HepG2 (cell line): ENCODE results near the gene ZDHHC21. TPM values are rescaled to one million over a fixed set of nuclear protein-coding genes. Genes with fewer than 3 reads are reported as not detected.

ENCODE experiments used
- ATF3 ChIP-seq: sonication (generic); formaldehyde crosslinking; IDR thresholded peaks from 2 replicates; pipeline ENCODE4 v1.4.0; 2020; ENCODE audit warnings: missing genetic modification reagents
- CAMTA2 ChIP-seq: sonication (generic); formaldehyde crosslinking; IDR thresholded peaks from 2 replicates; pipeline ENCODE4 v1.4.0; 2020; ENCODE audit warnings: mild to moderate bottlenecking, missing genetic modification reagents, borderline replicate concordance
- CREM ChIP-seq, 2 experiments: sonication (generic) in 1 of 2; formaldehyde crosslinking in 1 of 2; IDR thresholded peaks; 2 replicates each; pipeline versions ENCODE4 v1.4.0 to v1.6.1; 2016 to 2020; ENCODE audit warnings: antibody characterized with exemption in 1 of 2, mild to moderate bottlenecking in 1 of 2, missing genetic modification reagents in 1 of 2
- DNMT3B ChIP-seq: conservative IDR thresholded peaks from 2 replicates; pipeline ENCODE4 v1.6.1; 2016; ENCODE audit warnings: missing biosample characterization, control low read depth
- ERF ChIP-seq: IDR thresholded peaks from 2 replicates; pipeline ENCODE4 v1.6.1; 2018; ENCODE audit warnings: missing biosample characterization, missing genetic modification reagents
- GMEB2 ChIP-seq: IDR thresholded peaks from 2 replicates; pipeline ENCODE4 v1.6.1; 2016; ENCODE audit warnings: missing biosample characterization, missing genetic modification reagents, low read depth
- HMG20A ChIP-seq: IDR thresholded peaks from 2 replicates; pipeline ENCODE4 v1.6.1; 2016; ENCODE audit warnings: borderline replicate concordance
- HMG20B ChIP-seq: conservative IDR thresholded peaks from 2 replicates; pipeline ENCODE4 v1.6.1; 2016; ENCODE audit warnings: missing genetic modification reagents, missing compliant biosample characterization
- HOXA5 ChIP-seq: sonication (generic); formaldehyde crosslinking; IDR thresholded peaks from 2 replicates; pipeline ENCODE4 v1.4.0; 2020; ENCODE audit warnings: missing genetic modification reagents
- MTF2 ChIP-seq: sonication (generic); formaldehyde crosslinking; IDR thresholded peaks from 2 replicates; pipeline ENCODE4 v1.5.0; 2020; ENCODE audit warnings: missing genetic modification reagents, borderline replicate concordance
- MYNN ChIP-seq: sonication (generic); formaldehyde crosslinking; IDR thresholded peaks from 2 replicates; pipeline ENCODE4 v1.4.0; 2020; ENCODE audit warnings: mild to moderate bottlenecking, low read depth, missing genetic modification reagents
- RXRA ChIP-seq: sonication (generic); formaldehyde crosslinking; IDR thresholded peaks from 2 replicates; pipeline ENCODE4 v1.5.1; 2020; ENCODE audit warnings: missing genetic modification reagents
- SMYD3 ChIP-seq: sonication (generic); formaldehyde crosslinking; IDR thresholded peaks from 2 replicates; pipeline ENCODE4 v1.8.1; 2023; ENCODE audit warnings: mild to moderate bottlenecking, missing genetic modification reagents
- TBX3 ChIP-seq: fragments of 450-650 bp; IDR thresholded peaks from 2 replicates; pipeline ENCODE4 v1.6.1; 2017; ENCODE audit warnings: antibody characterized with exemption, mild to moderate bottlenecking, inconsistent platforms, borderline replicate concordance
- TSC22D2 ChIP-seq: sonication (generic); formaldehyde crosslinking; IDR thresholded peaks from 2 replicates; pipeline ENCODE4 v1.5.1; 2020; ENCODE audit warnings: missing genetic modification reagents, mild to moderate bottlenecking, borderline replicate concordance
- ZFX ChIP-seq: sonication (generic); formaldehyde crosslinking; IDR thresholded peaks from 2 replicates; pipeline ENCODE4 v1.4.0; 2020; ENCODE audit warnings: mild to moderate bottlenecking, low read depth, missing genetic modification reagents, moderate library complexity
- ZKSCAN8 ChIP-seq: IDR thresholded peaks from 2 replicates; pipeline ENCODE4 v1.6.1; 2016; ENCODE audit warnings: borderline replicate concordance, missing genetic modification reagents, missing compliant biosample characterization
- ZMYM2 ChIP-seq: sonication (generic); formaldehyde crosslinking; IDR thresholded peaks from 2 replicates; pipeline ENCODE4 v1.8.0; 2022; ENCODE audit warnings: mild to moderate bottlenecking, missing genetic modification reagents
- ZNF451 ChIP-seq: sonication (generic); formaldehyde crosslinking; IDR thresholded peaks from 2 replicates; pipeline ENCODE4 v1.5.0; 2020; ENCODE audit warnings: mild to moderate bottlenecking, missing genetic modification reagents
- polyA plus RNA-seq, 8 experiments: library from polyadenylated mRNA; depleted of rRNA in 3 of 8; stranded (reverse) in 7 of 8; unstranded in 1 of 8; fragments of >200 nt; fragmentation: Illumina TruSeq in 4 of 8; extraction: Trizol in 4 of 8; gene quantifications; 2 replicates each; pipeline versions ENCODE4 v1.2.1 to v1.2.3, GENCODE V29; 2011 to 2016; ENCODE audit warnings: low read depth in 4 of 8, missing spikeins in 1 of 8, mixed read lengths in 1 of 8; ENCODE audit not compliant: insufficient read depth in 1 of 8
- total RNA-seq, 5 experiments: library from RNA; depleted of rRNA; stranded (reverse); fragments of >200 nt; fragmentation: Illumina TruSeq; extraction: Trizol; gene quantifications; 2 replicates each; pipeline ENCODE4 v1.2.3, GENCODE V29; 2016; ENCODE audit warnings: low read depth in 1 of 5
- TF ChIP-seq, protein P1 (sequence below): fragments of 450-650 bp; IDR thresholded peaks from 2 replicates; pipeline ENCODE4 v1.6.1; 2016
- TF ChIP-seq, protein P2 (sequence below): IDR thresholded peaks from 2 replicates; pipeline ENCODE4 v1.4.0; 2020; ENCODE audit warnings: mild to moderate bottlenecking, missing genetic modification reagents
- TF ChIP-seq, protein P3 (sequence below): sonication (generic); formaldehyde crosslinking; IDR thresholded peaks from 2 replicates; pipeline ENCODE4 v1.4.0; 2020; ENCODE audit warnings: missing genetic modification reagents, mild to moderate bottlenecking, borderline replicate concordance

ZDHHC21 gene
- total and polyA plus RNA-seq, 2 of the 13 experiments (the other 11 are each of a cell fraction or from before 2014, with no cell fraction given), result 2.4 to 3.7 TPM

- no peak for TF ChIP-seq HMG20A (CRISPR knock-in tag)
- peak; percentile 41; the same call in 1 of the 2 replicates for TF ChIP-seq RXRA (CRISPR knock-in tag)
- TF ChIP-seq MYNN (CRISPR knock-in tag), result no peak
- no peak for TF ChIP-seq ZMYM2 (CRISPR knock-in tag)
- no peak for TF ChIP-seq SMYD3 (CRISPR knock-in tag)
- peak; percentile 94 for TF ChIP-seq ZFX
- TF ChIP-seq, protein P1, sequence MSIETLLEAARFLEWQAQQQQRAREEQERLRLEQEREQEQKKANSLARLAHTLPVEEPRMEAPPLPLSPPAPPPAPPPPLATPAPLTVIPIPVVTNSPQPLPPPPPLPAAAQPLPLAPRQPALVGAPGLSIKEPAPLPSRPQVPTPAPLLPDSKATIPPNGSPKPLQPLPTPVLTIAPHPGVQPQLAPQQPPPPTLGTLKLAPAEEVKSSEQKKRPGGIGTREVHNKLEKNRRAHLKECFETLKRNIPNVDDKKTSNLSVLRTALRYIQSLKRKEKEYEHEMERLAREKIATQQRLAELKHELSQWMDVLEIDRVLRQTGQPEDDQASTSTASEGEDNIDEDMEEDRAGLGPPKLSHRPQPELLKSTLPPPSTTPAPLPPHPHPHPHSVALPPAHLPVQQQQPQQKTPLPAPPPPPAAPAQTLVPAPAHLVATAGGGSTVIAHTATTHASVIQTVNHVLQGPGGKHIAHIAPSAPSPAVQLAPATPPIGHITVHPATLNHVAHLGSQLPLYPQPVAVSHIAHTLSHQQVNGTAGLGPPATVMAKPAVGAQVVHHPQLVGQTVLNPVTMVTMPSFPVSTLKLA, result no peak
- no peak for TF ChIP-seq CREM (IDR thresholded peaks at IDR 0.05)
- TF ChIP-seq CREM (CRISPR knock-in tag; IDR thresholded peaks at IDR 0.05), result no peak
- no peak for TF ChIP-seq TBX3
- TF ChIP-seq, protein P2, sequence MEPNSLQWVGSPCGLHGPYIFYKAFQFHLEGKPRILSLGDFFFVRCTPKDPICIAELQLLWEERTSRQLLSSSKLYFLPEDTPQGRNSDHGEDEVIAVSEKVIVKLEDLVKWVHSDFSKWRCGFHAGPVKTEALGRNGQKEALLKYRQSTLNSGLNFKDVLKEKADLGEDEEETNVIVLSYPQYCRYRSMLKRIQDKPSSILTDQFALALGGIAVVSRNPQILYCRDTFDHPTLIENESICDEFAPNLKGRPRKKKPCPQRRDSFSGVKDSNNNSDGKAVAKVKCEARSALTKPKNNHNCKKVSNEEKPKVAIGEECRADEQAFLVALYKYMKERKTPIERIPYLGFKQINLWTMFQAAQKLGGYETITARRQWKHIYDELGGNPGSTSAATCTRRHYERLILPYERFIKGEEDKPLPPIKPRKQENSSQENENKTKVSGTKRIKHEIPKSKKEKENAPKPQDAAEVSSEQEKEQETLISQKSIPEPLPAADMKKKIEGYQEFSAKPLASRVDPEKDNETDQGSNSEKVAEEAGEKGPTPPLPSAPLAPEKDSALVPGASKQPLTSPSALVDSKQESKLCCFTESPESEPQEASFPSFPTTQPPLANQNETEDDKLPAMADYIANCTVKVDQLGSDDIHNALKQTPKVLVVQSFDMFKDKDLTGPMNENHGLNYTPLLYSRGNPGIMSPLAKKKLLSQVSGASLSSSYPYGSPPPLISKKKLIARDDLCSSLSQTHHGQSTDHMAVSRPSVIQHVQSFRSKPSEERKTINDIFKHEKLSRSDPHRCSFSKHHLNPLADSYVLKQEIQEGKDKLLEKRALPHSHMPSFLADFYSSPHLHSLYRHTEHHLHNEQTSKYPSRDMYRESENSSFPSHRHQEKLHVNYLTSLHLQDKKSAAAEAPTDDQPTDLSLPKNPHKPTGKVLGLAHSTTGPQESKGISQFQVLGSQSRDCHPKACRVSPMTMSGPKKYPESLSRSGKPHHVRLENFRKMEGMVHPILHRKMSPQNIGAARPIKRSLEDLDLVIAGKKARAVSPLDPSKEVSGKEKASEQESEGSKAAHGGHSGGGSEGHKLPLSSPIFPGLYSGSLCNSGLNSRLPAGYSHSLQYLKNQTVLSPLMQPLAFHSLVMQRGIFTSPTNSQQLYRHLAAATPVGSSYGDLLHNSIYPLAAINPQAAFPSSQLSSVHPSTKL, result peak; percentile 57; the same call in 1 of the 2 replicates
- no peak for TF ChIP-seq TSC22D2 (CRISPR knock-in tag)
- no peak for TF ChIP-seq DNMT3B (CRISPR knock-in tag)
- no peak for TF ChIP-seq HMG20B
- TF ChIP-seq HOXA5 (CRISPR knock-in tag), result no peak
- no peak for TF ChIP-seq GMEB2 (CRISPR knock-in tag)
- TF ChIP-seq, protein P3, sequence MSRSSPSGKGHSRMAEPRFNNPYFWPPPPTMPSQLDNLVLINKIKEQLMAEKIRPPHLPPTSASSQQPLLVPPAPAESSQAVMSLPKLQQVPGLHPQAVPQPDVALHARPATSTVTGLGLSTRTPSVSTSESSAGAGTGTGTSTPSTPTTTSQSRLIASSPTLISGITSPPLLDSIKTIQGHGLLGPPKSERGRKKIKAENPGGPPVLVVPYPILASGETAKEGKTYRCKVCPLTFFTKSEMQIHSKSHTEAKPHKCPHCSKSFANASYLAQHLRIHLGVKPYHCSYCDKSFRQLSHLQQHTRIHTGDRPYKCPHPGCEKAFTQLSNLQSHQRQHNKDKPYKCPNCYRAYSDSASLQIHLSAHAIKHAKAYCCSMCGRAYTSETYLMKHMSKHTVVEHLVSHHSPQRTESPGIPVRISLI (CRISPR knock-in tag), result no peak
- TF ChIP-seq MTF2 (CRISPR knock-in tag), result peak; percentile 82; the same call in 1 of the 2 replicates
- TF ChIP-seq ERF (CRISPR knock-in tag), result 0 out of 2 replicates have a peak, but pooled peaks have one; percentile 31
- no peak for TF ChIP-seq CAMTA2 (CRISPR knock-in tag)
- TF ChIP-seq ZNF451 (CRISPR knock-in tag), result no peak
- TF ChIP-seq ZKSCAN8, result 0 out of 2 replicates have a peak, but pooled peaks have one; percentile 49
- peak; percentile 51; the same call in 1 of the 2 replicates for TF ChIP-seq ATF3 (CRISPR knock-in tag)
Observed at GRCh38 chr9:14693251-14693861, at the start of gene ZDHHC21 (continued).
